22Rv1 (cell line): ENCODE results near the gene RAMP3.

Experiments
- ZFX ChIP-seq: fragments of 450-650 bp; IDR thresholded peaks from 2 replicates; pipeline ENCODE4 v1.6.1; 2017; ENCODE audit warnings: antibody characterized with exemption, borderline replicate concordance
- TF ChIP-seq, protein P1 (sequence below): fragments of 450-650 bp; IDR thresholded peaks from 2 replicates; pipeline ENCODE4 v1.5.1; 2017; ENCODE audit warnings: mild to moderate bottlenecking

DNA sequence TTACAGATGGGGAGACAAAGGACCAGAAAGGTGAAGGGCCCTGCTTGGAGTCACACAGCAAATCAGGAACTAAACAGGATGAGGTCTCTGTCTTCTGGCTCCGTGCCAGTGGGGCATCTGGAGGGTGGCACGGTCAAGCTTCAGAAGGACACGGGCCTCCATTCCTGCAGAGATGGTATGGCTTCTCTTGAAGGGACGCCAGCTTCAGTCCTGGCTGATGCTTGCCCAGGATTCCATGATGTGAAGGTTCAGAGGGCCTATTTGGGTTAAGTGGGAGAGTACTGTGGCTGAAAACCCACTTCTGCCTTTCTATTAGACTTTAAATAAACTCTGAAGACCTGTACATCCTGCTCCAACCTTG, 6.1 kb downstream of the RAMP3 start:
- TF ChIP-seq, protein P1, sequence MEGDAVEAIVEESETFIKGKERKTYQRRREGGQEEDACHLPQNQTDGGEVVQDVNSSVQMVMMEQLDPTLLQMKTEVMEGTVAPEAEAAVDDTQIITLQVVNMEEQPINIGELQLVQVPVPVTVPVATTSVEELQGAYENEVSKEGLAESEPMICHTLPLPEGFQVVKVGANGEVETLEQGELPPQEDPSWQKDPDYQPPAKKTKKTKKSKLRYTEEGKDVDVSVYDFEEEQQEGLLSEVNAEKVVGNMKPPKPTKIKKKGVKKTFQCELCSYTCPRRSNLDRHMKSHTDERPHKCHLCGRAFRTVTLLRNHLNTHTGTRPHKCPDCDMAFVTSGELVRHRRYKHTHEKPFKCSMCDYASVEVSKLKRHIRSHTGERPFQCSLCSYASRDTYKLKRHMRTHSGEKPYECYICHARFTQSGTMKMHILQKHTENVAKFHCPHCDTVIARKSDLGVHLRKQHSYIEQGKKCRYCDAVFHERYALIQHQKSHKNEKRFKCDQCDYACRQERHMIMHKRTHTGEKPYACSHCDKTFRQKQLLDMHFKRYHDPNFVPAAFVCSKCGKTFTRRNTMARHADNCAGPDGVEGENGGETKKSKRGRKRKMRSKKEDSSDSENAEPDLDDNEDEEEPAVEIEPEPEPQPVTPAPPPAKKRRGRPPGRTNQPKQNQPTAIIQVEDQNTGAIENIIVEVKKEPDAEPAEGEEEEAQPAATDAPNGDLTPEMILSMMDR = no peak
- no peak for TF ChIP-seq ZFX
